Measurements from ENCODE around the gene NOL3. TPM values are rescaled to one million over a fixed set of nuclear protein-coding genes. Genes with fewer than 3 reads are reported as not detected.

NOL3 gene
- total and polyA plus RNA-seq, 2 of the 13 experiments (the other 11 are each of a cell fraction or from before 2014, with no cell fraction given), result 5.7 to 20.5 TPM

DNA sequence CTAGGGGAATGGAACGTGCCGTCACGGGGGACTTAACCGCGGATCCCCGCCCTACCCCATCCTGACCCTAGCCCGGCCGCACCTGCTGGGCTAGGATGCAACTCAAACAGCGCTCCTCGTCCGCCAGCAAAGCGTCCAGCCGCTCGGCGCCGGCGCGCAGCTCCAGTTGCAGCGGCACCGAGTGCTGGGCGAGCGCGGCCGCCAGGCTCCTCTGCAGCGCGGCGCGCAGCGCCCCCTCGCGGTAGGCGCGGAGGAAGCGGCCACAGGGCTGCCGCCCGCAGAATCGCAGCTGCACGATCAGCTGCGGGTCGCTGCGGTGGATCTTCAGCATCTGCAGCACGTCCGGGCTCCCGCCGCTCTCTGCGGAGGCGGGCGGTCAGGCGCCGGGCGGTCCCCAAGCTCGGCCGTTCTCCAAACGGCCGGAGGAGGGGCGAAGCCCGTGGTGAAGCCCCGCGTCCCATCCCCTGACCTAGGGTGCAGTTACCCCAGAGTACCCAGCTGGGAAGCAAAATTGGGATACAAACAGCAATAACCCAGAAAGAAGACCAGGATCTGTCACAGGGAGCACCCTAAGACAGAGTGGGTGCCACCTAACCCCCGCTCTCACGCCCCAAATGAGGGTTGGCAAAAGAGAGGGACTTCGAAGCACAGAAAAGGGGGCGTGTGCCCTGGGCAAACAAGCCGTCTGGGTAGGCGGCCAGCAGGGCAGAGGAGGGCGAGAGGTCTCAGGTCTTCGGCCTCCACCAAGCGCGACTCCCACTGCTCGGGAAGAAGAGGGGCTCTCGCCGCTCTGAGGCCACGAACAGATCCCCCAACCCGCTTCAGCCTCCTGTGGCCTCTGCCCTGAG, 14.8 kb upstream of the NOL3 start (continued):
- peak; percentile 74; the same call in 1 of the 2 replicates for TF ChIP-seq REPIN1 (CRISPR knock-in tag; IDR thresholded peaks at IDR 0.05; ENCODE audit: borderline replicate concordance, low read depth)
- TF ChIP-seq, protein P1, sequence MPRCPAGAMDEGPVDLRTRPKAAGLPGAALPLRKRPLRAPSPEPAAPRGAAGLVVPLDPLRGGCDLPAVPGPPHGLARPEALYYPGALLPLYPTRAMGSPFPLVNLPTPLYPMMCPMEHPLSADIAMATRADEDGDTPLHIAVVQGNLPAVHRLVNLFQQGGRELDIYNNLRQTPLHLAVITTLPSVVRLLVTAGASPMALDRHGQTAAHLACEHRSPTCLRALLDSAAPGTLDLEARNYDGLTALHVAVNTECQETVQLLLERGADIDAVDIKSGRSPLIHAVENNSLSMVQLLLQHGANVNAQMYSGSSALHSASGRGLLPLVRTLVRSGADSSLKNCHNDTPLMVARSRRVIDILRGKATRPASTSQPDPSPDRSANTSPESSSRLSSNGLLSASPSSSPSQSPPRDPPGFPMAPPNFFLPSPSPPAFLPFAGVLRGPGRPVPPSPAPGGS (CRISPR knock-in tag; IDR thresholded peaks at IDR 0.05), result peak; percentile 43; the same call in 1 of the 2 replicates
- TF ChIP-seq, protein P2, sequence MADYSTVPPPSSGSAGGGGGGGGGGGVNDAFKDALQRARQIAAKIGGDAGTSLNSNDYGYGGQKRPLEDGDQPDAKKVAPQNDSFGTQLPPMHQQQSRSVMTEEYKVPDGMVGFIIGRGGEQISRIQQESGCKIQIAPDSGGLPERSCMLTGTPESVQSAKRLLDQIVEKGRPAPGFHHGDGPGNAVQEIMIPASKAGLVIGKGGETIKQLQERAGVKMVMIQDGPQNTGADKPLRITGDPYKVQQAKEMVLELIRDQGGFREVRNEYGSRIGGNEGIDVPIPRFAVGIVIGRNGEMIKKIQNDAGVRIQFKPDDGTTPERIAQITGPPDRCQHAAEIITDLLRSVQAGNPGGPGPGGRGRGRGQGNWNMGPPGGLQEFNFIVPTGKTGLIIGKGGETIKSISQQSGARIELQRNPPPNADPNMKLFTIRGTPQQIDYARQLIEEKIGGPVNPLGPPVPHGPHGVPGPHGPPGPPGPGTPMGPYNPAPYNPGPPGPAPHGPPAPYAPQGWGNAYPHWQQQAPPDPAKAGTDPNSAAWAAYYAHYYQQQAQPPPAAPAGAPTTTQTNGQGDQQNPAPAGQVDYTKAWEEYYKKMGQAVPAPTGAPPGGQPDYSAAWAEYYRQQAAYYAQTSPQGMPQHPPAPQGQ (CRISPR knock-in tag; IDR thresholded peaks at IDR 0.05; ENCODE audit: borderline replicate concordance), result no peak
- peak; percentile 37 for TF ChIP-seq SRSF1 (optimal IDR thresholded peaks at IDR 0.05; ENCODE audit: low read depth, low read length)
- TF ChIP-seq, protein P3, sequence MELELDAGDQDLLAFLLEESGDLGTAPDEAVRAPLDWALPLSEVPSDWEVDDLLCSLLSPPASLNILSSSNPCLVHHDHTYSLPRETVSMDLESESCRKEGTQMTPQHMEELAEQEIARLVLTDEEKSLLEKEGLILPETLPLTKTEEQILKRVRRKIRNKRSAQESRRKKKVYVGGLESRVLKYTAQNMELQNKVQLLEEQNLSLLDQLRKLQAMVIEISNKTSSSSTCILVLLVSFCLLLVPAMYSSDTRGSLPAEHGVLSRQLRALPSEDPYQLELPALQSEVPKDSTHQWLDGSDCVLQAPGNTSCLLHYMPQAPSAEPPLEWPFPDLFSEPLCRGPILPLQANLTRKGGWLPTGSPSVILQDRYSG (CRISPR knock-in tag; IDR thresholded peaks at IDR 0.05), result 0 out of 2 replicates have a peak, but pooled peaks have one; percentile 20
- TF ChIP-seq, protein P4, sequence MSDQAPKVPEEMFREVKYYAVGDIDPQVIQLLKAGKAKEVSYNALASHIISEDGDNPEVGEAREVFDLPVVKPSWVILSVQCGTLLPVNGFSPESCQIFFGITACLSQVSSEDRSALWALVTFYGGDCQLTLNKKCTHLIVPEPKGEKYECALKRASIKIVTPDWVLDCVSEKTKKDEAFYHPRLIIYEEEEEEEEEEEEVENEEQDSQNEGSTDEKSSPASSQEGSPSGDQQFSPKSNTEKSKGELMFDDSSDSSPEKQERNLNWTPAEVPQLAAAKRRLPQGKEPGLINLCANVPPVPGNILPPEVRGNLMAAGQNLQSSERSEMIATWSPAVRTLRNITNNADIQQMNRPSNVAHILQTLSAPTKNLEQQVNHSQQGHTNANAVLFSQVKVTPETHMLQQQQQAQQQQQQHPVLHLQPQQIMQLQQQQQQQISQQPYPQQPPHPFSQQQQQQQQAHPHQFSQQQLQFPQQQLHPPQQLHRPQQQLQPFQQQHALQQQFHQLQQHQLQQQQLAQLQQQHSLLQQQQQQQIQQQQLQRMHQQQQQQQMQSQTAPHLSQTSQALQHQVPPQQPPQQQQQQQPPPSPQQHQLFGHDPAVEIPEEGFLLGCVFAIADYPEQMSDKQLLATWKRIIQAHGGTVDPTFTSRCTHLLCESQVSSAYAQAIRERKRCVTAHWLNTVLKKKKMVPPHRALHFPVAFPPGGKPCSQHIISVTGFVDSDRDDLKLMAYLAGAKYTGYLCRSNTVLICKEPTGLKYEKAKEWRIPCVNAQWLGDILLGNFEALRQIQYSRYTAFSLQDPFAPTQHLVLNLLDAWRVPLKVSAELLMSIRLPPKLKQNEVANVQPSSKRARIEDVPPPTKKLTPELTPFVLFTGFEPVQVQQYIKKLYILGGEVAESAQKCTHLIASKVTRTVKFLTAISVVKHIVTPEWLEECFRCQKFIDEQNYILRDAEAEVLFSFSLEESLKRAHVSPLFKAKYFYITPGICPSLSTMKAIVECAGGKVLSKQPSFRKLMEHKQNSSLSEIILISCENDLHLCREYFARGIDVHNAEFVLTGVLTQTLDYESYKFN (CRISPR knock-in tag; conservative IDR thresholded peaks at IDR 0.05), result peak; percentile 16; the same call in 1 of the 2 replicates
- TF ChIP-seq, protein P5, sequence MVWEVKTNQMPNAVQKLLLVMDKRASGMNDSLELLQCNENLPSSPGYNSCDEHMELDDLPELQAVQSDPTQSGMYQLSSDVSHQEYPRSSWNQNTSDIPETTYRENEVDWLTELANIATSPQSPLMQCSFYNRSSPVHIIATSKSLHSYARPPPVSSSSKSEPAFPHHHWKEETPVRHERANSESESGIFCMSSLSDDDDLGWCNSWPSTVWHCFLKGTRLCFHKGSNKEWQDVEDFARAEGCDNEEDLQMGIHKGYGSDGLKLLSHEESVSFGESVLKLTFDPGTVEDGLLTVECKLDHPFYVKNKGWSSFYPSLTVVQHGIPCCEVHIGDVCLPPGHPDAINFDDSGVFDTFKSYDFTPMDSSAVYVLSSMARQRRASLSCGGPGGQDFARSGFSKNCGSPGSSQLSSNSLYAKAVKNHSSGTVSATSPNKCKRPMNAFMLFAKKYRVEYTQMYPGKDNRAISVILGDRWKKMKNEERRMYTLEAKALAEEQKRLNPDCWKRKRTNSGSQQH (CRISPR knock-in tag; IDR thresholded peaks at IDR 0.05; ENCODE audit: low read depth), result no peak
- no peak for TF ChIP-seq POLR2AphosphoS5 (IDR thresholded peaks at IDR 0.05; ENCODE audit: low read depth, low read length)
- TF ChIP-seq PHF20 (CRISPR knock-in tag; IDR thresholded peaks at IDR 0.05), result peak; percentile 27; the same call in 1 of the 2 replicates
- TF ChIP-seq ZNF607 (CRISPR knock-in tag; IDR thresholded peaks at IDR 0.05; ENCODE audit: borderline replicate concordance), result peak; percentile 25; the same call in 1 of the 2 replicates
- TF ChIP-seq, protein P6, sequence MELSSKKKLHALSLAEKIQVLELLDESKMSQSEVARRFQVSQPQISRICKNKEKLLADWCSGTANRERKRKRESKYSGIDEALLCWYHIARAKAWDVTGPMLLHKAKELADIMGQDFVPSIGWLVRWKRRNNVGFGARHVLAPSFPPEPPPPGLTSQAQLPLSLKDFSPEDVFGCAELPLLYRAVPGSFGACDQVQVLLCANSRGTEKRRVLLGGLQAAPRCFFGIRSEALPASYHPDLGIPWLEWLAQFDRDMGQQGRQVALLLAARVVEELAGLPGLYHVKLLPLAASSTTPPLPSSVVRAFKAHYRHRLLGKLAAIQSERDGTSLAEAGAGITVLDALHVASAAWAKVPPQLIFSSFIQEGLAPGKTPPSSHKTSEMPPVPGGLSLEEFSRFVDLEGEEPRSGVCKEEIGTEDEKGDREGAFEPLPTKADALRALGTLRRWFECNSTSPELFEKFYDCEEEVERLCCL (CRISPR knock-in tag; IDR thresholded peaks at IDR 0.05; ENCODE audit: borderline replicate concordance), result no peak
- TF ChIP-seq ZNF777 (CRISPR knock-in tag; IDR thresholded peaks at IDR 0.05), result peak; percentile 60; the same call in 1 of the 2 replicates
- TF ChIP-seq ZNF441 (CRISPR knock-in tag; IDR thresholded peaks at IDR 0.05; ENCODE audit: borderline replicate concordance), result peak; percentile 72
- peak; percentile 80 for TF ChIP-seq SALL1 (CRISPR knock-in tag; IDR thresholded peaks at IDR 0.05)
